ENCODE results near the gene ANXA8.

The ANXA8 gene

GRCh38 chr10:47445720-47446119 lies 38.2 kb downstream of the ANXA8 start:
- no peak for DNase-seq

DNA sequence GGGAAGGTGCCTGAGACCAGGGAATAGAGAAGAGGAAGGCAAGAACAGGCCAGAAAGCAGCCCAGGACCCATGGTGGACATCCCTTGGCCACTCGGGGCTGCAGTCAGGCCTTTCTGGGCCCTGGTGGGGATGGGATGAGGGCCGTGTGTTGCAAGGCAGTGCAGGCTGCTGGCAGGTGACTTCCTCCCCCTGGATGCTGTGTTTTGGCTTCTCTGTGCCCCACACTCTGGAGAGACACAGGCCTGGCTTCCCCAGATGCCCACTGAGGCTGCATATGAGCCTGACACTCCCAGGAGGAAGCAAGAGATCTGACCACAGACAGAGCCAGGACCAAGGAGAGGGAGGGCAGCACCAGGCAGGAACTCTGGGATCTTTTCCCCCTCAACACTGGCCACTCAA lies 39.9 kb downstream of the ANXA8 start:
- no peak for DNase-seq

DNA sequence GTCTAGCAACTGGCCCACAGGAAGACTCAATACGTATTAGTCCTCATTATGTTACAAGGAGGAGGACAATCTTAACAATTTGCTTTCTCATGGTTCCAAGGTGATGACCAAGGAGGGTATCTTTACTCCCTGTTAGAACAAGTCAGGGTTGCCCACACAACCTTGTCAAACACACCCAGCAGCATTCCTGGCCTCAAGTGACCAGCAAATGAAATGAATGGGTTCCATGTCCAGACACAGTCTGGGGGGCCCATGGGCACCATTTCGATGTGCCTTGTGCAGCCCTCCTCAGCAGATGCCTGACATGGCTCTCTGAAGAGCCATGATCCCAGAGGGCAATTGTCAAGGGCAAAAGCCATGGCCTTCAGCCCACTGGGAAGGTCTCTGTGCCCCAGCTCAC lies 40.8 kb downstream of the ANXA8 start:
- DNase-seq = no peak

- no peak for DNase-seq
Observed at GRCh38 chr10:47442351-47442750, 41.6 kb downstream of the ANXA8 start.

DNA sequence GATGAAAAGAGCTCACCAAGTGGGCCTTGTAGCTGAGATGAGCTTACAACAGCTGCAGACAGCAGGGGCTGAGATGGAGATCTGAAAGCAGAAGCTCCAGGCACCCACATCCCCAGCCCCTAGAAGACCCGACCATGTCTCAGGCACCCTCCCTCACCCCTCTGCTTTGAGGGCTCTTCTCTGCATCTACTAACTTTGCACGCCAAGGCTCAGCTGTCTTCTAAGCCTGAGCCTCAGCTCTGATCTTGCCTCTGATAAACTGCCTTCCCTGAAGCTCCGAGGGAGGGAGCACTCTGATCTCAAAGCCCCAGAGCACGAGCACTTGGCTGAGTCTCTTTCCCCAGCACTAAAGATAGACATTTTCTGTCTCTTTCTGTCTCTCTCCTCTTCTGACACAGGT lies 42.0 kb downstream of the ANXA8 start:
- DNase-seq = no peak

DNA sequence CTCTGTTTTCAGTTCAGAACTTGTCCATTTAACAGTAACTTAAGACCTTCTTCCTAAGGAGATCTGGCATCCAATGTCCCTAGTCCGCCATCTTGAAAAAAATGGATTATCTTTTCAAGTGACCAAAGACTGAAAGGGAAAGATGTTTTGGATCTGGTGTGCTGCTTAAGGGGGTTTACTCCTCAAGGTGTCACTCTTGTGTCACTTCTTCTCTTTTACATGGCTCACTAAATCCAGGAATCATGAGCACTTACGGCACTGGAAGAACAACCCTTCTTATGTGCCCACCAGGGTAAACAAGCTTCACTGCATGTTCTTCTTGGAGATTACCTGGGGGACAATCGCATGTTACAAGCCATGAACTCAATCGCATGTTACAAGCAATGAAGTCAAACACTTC lies 43.7 kb downstream of the ANXA8 start:
- DNase-seq = no peak

GRCh38 chr10:47438857-47439474 lies 44.9 kb downstream of the ANXA8 start:
- peak; percentile 1 to 7 for DNase-seq

GRCh38 chr10:47435081-47435480 lies 48.8 kb downstream of the ANXA8 start:
- no peak for DNase-seq

DNA sequence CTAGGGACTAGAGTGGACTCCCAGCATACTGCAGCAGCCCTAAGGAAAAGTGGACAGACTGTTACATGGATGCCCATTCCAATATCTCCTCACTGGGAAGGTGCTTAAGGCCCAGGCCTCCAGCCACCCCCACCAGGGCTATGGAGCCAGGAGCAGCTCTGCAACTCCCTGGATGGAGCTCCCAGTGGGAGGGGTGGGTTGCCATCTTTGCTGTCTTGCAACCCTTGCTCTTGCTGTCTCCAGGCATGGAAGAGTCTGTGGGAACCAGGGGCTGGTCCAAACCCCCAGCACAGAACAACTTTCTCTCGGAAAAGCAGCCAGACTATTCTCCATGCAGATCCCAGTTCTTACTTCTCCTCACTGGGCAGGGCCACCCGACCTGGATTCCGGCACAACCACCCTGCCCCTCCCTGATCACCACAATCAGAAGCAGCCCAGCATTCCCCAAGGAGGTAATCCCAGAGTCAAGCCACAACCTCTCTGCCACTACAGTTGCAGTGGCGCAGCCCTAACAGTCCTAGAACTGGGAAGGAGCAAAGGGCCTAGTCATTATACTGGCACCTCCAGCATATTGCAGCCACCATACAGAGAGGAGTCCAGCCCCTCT lies 58.0 kb downstream of the ANXA8 start:
- no peak for DNase-seq

DNA sequence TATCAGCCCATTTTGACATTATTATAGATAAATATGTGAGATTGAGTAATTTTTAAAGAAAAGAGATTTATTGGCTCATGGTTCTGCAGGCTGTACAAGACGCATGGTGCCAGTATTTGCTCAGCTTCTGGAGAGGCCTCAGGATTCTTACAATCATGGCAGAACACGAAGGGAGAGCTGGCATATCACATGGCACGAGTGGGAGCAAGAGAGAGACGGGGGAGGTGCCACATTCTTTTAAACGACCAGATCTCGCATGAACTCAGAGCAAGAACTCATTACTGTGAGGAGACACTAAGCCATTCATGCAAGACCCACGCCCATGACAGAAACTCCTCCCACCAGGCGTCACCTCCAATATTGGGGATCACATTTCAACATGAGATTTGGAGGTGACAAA lies 59.7 kb downstream of the ANXA8 start:
- no peak for DNase-seq

- DNase-seq = no peak
Observed at GRCh38 chr10:47423476-47423875, 60.4 kb downstream of the ANXA8 start.

- DNase-seq = no peak
Observed at GRCh38 chr10:47421057-47421952, 62.6 kb downstream of the ANXA8 start.

GRCh38 chr10:47420305-47421056 lies 63.4 kb downstream of the ANXA8 start:
- no peak for DNase-seq

GRCh38 chr10:47419421-47419820 lies 64.5 kb downstream of the ANXA8 start:
- DNase-seq = no peak

DNA sequence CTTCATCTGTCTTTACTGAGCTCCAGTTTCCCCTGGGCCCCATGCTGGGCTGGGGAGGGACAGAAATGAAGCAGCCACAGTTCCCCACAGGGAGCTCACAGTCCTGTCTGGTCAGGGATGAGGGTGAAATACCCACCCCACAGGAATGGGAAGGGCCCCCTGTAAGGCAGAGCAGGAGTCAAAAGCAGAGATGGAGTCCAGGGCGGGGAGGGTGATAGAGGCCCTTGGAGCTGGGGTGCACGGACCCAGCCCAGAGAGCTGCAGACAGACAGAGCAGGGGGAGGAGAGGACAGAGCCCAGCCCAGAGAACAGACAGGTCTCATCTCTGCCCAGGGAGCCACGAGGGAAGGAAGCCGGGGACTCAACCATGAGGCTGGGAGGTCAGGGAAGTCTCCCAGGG lies 64.9 kb downstream of the ANXA8 start:
- DNase-seq = no peak

- no peak for DNase-seq
Observed at GRCh38 chr10:47418321-47418720, 65.6 kb downstream of the ANXA8 start.

All from NCI-H187 (cell line).